ENCODE results near the gene KIFC3. TPM values are rescaled to one million over a fixed set of nuclear protein-coding genes. Genes with fewer than 3 reads are reported as not detected.
A peak's percentile ranks its signal among the peaks of the same experiment; 100 is the strongest.

KIFC3 gene
- total and polyA plus RNA-seq, 2 of the 13 experiments (the other 11 are each of a cell fraction or from before 2014, with no cell fraction given), result 42.1 to 45.3 TPM

GRCh38 chr16:57734925-57735754 is 67.2 kb downstream of the KIFC3 start (continued):
- TF ChIP-seq E2F5 (CRISPR knock-in tag; conservative IDR thresholded peaks at IDR 0.05), result 0 out of 2 replicates have a peak, but pooled peaks have one; percentile 47
- TF ChIP-seq ATF3 (CRISPR knock-in tag; IDR thresholded peaks at IDR 0.05), result no peak
- peak; percentile 89; the same call in 1 of the 2 replicates for TF ChIP-seq NFKBIZ (CRISPR knock-in tag; IDR thresholded peaks at IDR 0.05)
- TF ChIP-seq MXD1 (CRISPR knock-in tag; IDR thresholded peaks at IDR 0.05), result 0 out of 2 replicates have a peak, but pooled peaks have one; percentile 0
- no peak for TF ChIP-seq ZNF10 (CRISPR knock-in tag; IDR thresholded peaks at IDR 0.05; ENCODE audit: borderline replicate concordance, low read depth)
- no peak for TF ChIP-seq ZFP62 (CRISPR knock-in tag; IDR thresholded peaks at IDR 0.05)
- TF ChIP-seq THAP8 (CRISPR knock-in tag; IDR thresholded peaks at IDR 0.05; ENCODE audit: borderline replicate concordance), result no peak
- TF ChIP-seq HOXA9 (CRISPR knock-in tag; IDR thresholded peaks at IDR 0.05; ENCODE audit: borderline replicate concordance), result no peak
- TF ChIP-seq POLR2A (IDR thresholded peaks at IDR 0.05; ENCODE audit: insufficient read depth in 1 of 2, low read depth in 2 of 2, low read length in 2 of 2), result peak; percentile 89 to 90; a peak in 3 of 4 replicates
- TF ChIP-seq CCAR2 (optimal IDR thresholded peaks at IDR 0.05; ENCODE audit: low read depth, low read length), result peak; percentile 42
- peak; percentile 72 for TF ChIP-seq SALL1 (CRISPR knock-in tag; IDR thresholded peaks at IDR 0.05)
- TF ChIP-seq SP4 (CRISPR knock-in tag; IDR thresholded peaks at IDR 0.05), result peak; percentile 100
- TF ChIP-seq GABPA (IDR thresholded peaks at IDR 0.05; ENCODE audit: low read depth, low read length), result peak; percentile 44
- peak; percentile 88 for TF ChIP-seq GABPA (CRISPR knock-in tag; IDR thresholded peaks at IDR 0.05; ENCODE audit: low read depth)
- no peak for TF ChIP-seq ZNF816 (CRISPR knock-in tag; IDR thresholded peaks at IDR 0.05; ENCODE audit: borderline replicate concordance)
- TF ChIP-seq RNF219 (CRISPR knock-in tag; IDR thresholded peaks at IDR 0.05), result peak; percentile 86; the same call in 1 of the 2 replicates
- TF ChIP-seq KDM6A (CRISPR knock-in tag; IDR thresholded peaks at IDR 0.05; ENCODE audit: low read depth), result 0 out of 2 replicates have a peak, but pooled peaks have one; percentile 13
- peak; percentile 14; the same call in 1 of the 2 replicates for TF ChIP-seq SIN3A (IDR thresholded peaks at IDR 0.05; ENCODE audit: borderline replicate concordance, low read depth, low read length)
- peak; percentile 69 for TF ChIP-seq DRAP1 (CRISPR knock-in tag; IDR thresholded peaks at IDR 0.05)
- peak; percentile 13; the same call in 1 of the 2 replicates for TF ChIP-seq ZNF740 (CRISPR knock-in tag; IDR thresholded peaks at IDR 0.05)
- no peak for TF ChIP-seq JARID2 (CRISPR knock-in tag; IDR thresholded peaks at IDR 0.05; ENCODE audit: insufficient replicate concordance)
- TF ChIP-seq GATAD2A (CRISPR knock-in tag; IDR thresholded peaks at IDR 0.05), result peak; percentile 35

Data from HepG2 (cell line).